K562 (cell line): Measurements from ENCODE around the gene THAP12. TPM values are rescaled to one million over a fixed set of nuclear protein-coding genes. Genes with fewer than 3 reads are reported as not detected.

Experiments used
- ATAC-seq: fragments of 200-7000 bp; cut with Tn5 transposase; 3 replicates; pipeline ENCODE4 v1.9.1; 2020; ENCODE audit warnings: moderate library complexity
- BruUV-seq: library from RNA; stranded (reverse); fragments of 400-500 nt; replicated peaks from 2 replicates; lab custom pipeline; 2021; lab: Mats Ljungman, UMichigan
- CTCF ChIA-PET: fragments of 300-600 bp; formaldehyde crosslinking; extraction: SDS; loops from one replicate; lab custom pipeline; 2021; ENCODE audit warnings: low intra/inter-chr PET ratio; lab: Yijun Ruan, JAX
- POLR2A ChIA-PET: fragments of 300-600, 350-650 bp; sonication (Branson Sonifier 250); formaldehyde crosslinking; extraction: SDS; loops from one replicate; lab custom pipeline; 2021; ENCODE audit warnings: antibody characterized with exemption, inconsistent platforms; lab: Yijun Ruan, JAX
- DNase-seq, 4 experiments: peaks; one replicate each; pipeline versions ENCODE4 v3.0.0 to v3.0.0-alpha.2; 2011 to 2018; ENCODE audit warnings: low spot score in 3 of 4, mixed read lengths in 3 of 4; ENCODE audit errors: extremely low read depth in 1 of 4
- FAIRE-seq: peaks from 2 replicates; lab custom pipeline; 2011; peaks lifted over from hg19 to GRCh38; lab: Jason Lieb, UNC
- H2AFZ ChIP-seq: 2 replicates; pipeline ENCODE4 v1.6.0; 2011; ENCODE audit warnings: low read depth, low read length, control low read depth, inconsistent platforms
- H3K27ac ChIP-seq: fragments of 200-600 bp; 3 replicates; pipeline ENCODE4 v1.8.0; 2011; ENCODE audit warnings: low read depth, mild to moderate bottlenecking, control low read depth, inconsistent platforms, low read length, moderate library complexity, mixed read lengths; ENCODE audit errors: extremely low read depth
- H3K27me3 ChIP-seq, 2 experiments: fragments of 300-600 bp in 1 of 2; 2 replicates in 1 of 2; 3 replicates in 1 of 2; pipeline versions ENCODE4 v1.6.0 to v1.8.0; 2011; ENCODE audit warnings: inconsistent platforms in 2 of 2, low read length in 2 of 2, mild to moderate bottlenecking in 1 of 2, mixed read lengths in 1 of 2, moderate library complexity in 1 of 2; ENCODE audit not compliant: control insufficient read depth in 2 of 2, insufficient read depth in 2 of 2
- H3K36me3 ChIP-seq: fragments of 300-600 bp; 3 replicates; pipeline ENCODE4 v1.8.0; 2011; ENCODE audit warnings: mild to moderate bottlenecking, low read length, inconsistent platforms; ENCODE audit not compliant: control insufficient read depth, insufficient read depth
- H3K4me1 ChIP-seq, 2 experiments: fragments of 200-600 bp in 1 of 2; replicated peaks in 1 of 2; 2 replicates in 1 of 2; 3 replicates in 1 of 2; pipeline versions ENCODE4 v1.5.1 to v1.8.0; 2011; ENCODE audit warnings: inconsistent platforms in 2 of 2, low read length in 2 of 2, mild to moderate bottlenecking in 1 of 2, mixed read lengths in 1 of 2, moderate library complexity in 1 of 2; ENCODE audit not compliant: control insufficient read depth in 2 of 2, insufficient read depth in 2 of 2
- H3K4me2 ChIP-seq: 2 replicates; pipeline ENCODE4 v1.6.1; 2011; ENCODE audit warnings: low read length, control low read depth, inconsistent platforms, mixed read lengths; ENCODE audit not compliant: insufficient read depth
- H3K4me3 ChIP-seq: fragments of 200-600 bp; sonication (generic), shearing (Covaris generic); 2 replicates; pipeline ENCODE4 v1.5.1; 2016; ENCODE audit warnings: control low read depth, inconsistent platforms
- H3K79me2 ChIP-seq: fragments of 200-600 bp; 3 replicates; pipeline ENCODE4 v1.8.0; 2011; ENCODE audit warnings: low read length, inconsistent platforms; ENCODE audit not compliant: control insufficient read depth, insufficient read depth
- H3K9ac ChIP-seq, 2 experiments: 2 replicates each; pipeline versions ENCODE4 v1.6.0 to v1.6.1; 2011; ENCODE audit warnings: low read depth in 2 of 2, low read length in 2 of 2, control low read depth in 1 of 2, inconsistent platforms in 1 of 2, mild to moderate bottlenecking in 1 of 2, mixed read lengths in 1 of 2; ENCODE audit not compliant: insufficient read depth in 1 of 2
- H3K9me1 ChIP-seq: one replicate; pipeline ENCODE4 v1.6.0; 2011; ENCODE audit warnings: inconsistent platforms, mild to moderate bottlenecking, low read length, moderate library complexity; ENCODE audit not compliant: control insufficient read depth, insufficient read depth
- H3K9me3 ChIP-seq: replicated peaks from 2 replicates; pipeline ENCODE4 v1.5.1; 2011; ENCODE audit warnings: low read depth, low read length, inconsistent platforms; ENCODE audit not compliant: control insufficient read depth, insufficient read depth
- H4K20me1 ChIP-seq: replicated peaks from 2 replicates; pipeline ENCODE4 v1.6.1; 2011; ENCODE audit warnings: low read length, inconsistent platforms, mixed read lengths; ENCODE audit not compliant: control insufficient read depth, insufficient read depth
- BMI1 ChIP-seq: fragments of 150-350 bp; IDR thresholded peaks from 2 replicates; pipeline ENCODE4 v1.6.1; 2014; ENCODE audit warnings: low read length
- CBX3 ChIP-seq, 2 experiments: IDR thresholded peaks; 1 replicate in 1 of 2; 2 replicates in 1 of 2; pipeline ENCODE4 v1.6.1; 2012; ENCODE audit warnings: inconsistent platforms in 2 of 2, low read length in 2 of 2, borderline replicate concordance in 1 of 2, control low read depth in 1 of 2
- CEBPB ChIP-seq: fragments of 450-650 bp; IDR thresholded peaks from 2 replicates; pipeline ENCODE4 v1.6.1; 2016; ENCODE audit warnings: missing genetic modification characterization, missing compliant biosample characterization
- DNMT1 ChIP-seq: fragments of 450-650 bp; IDR thresholded peaks from 2 replicates; pipeline ENCODE4 v1.6.1; 2016; ENCODE audit warnings: antibody characterized with exemption, mild to moderate bottlenecking
- ELF4 ChIP-seq: fragments of 450-650 bp; formaldehyde crosslinking; IDR thresholded peaks from 2 replicates; pipeline ENCODE4 v1.4.0; 2022; ENCODE audit warnings: missing genetic modification characterization
- MIER1 ChIP-seq: fragments of 450-650 bp; IDR thresholded peaks from 2 replicates; pipeline ENCODE4 v1.6.1; 2016; ENCODE audit warnings: antibody characterized with exemption, mild to moderate bottlenecking, low read depth
- PCBP1 ChIP-seq: fragments of 200-400 bp; formaldehyde crosslinking; IDR thresholded peaks from 2 replicates; pipeline ENCODE4 v1.6.1; 2018; ENCODE audit warnings: mild to moderate bottlenecking, low read depth, low read length; ENCODE audit not compliant: poor library complexity, severe bottlenecking
- ZNF274 ChIP-seq: IDR thresholded peaks from 2 replicates; pipeline ENCODE4 v1.6.1; 2011; ENCODE audit warnings: low read depth, mild to moderate bottlenecking, low read length, moderate library complexity, borderline replicate concordance
- ZNF407 ChIP-seq: fragments of 450-650 bp; IDR thresholded peaks from 2 replicates; pipeline ENCODE4 v1.6.1; 2016; ENCODE audit warnings: low read depth
- ZNF507 ChIP-seq: conservative IDR thresholded peaks from 2 replicates; pipeline ENCODE4 v1.6.1; 2017; ENCODE audit warnings: missing genetic modification characterization, missing compliant biosample characterization
- ZNF589 ChIP-seq: fragments of 200-800 bp; sonication (Bioruptor generic); IDR thresholded peaks from 2 replicates; pipeline ENCODE4 v1.6.1; 2016; ENCODE audit warnings: low read depth, missing genetic modification characterization, missing compliant biosample characterization
- WGBS: fragments of 100-300 bp; shearing (Covaris generic); methylation state at CpG from one replicate; pipeline ENCODE4 v1.1.6; 2016; ENCODE audit warnings: low coverage, mixed read lengths; ENCODE audit not compliant: insufficient coverage; ENCODE audit errors: missing lambda C conversion rate; 5-methylcytosine and 5-hydroxymethylcytosine counted together
- in situ Hi-C: fragments of 300-500 bp; cut with MboI; formaldehyde crosslinking; loops from 4 replicates; pipeline ENCODE4 v1.15.0; 2018; ENCODE audit warnings: inconsistent platforms, mixed read lengths
- intact Hi-C: fragments of 100-400 bp; cut with micrococcal nuclease; formaldehyde crosslinking; loops from 2 replicates; pipeline ENCODE4 v1.14.2; 2022
- polyA plus RNA-seq, 8 experiments: library from polyadenylated mRNA; depleted of rRNA in 4 of 8; stranded (reverse) in 5 of 8; unstranded in 3 of 8; fragments of >200 nt; fragmentation: Nextera tagmentation in 2 of 8; fragmentation: Illumina TruSeq in 1 of 8; extraction: Ambion mirVana in 2 of 8; extraction: Trizol in 1 of 8; gene quantifications; 2 replicates each; pipeline versions ENCODE4 v1.2.1 to v1.2.3, GENCODE V29; 2011 to 2014; ENCODE audit warnings: inconsistent platforms in 1 of 8, missing spikeins in 1 of 8
- total RNA-seq, 7 experiments: library from RNA; depleted of rRNA in 6 of 7; stranded (reverse); fragments of >200 nt in 6 of 7; fragmentation: Illumina TruSeq in 2 of 7; extraction: Trizol in 2 of 7; gene quantifications; 2 replicates each; pipeline versions ENCODE4 v1.2.1 to v1.2.3, GENCODE V29; 2011 to 2021; ENCODE audit warnings: low replicate concordance in 1 of 7

THAP12 gene
- total and polyA plus RNA-seq, 9 of the 15 experiments (the other 6 are each of a cell fraction or from before 2014, with no cell fraction given) = 28.1 to 103 (median 57.8) TPM

DNA sequence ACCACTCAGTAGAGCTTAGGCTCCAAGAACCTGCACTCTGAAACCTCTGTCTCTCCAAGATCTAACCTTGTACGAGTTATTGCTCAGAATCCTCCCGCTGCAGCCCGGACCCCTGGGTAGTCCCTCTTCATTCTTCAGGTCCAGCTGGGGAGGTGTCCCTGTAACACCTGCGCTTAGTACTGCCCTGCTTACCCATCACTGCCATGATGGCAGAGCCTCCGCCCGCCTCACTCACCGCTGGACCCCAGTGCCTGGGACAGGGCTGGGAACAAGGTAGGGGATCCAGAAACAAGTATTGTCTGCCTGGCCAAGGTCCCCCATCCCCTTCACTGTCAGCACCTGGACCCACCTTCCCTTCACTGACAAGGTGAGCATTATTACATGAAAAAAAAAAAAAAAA, 50.3 kb downstream of the THAP12 start:
- FAIRE-seq (no peak), DNase-seq (no peak), ATAC-seq (no peak)
- Histone ChIP-seq H3K9ac (no peak overlapping the region), H3K27me3 (peaks cover 0 to 21% of the 10 kb centered on the region in 2 experiments; a peak in 2 of 5 replicates), H3K79me2 (no peaks in the 10 kb centered on the region), H2AFZ (no peak overlapping the region), H3K4me3 (no peak overlapping the region), H3K9me3 (peaks cover 5% of the 10 kb centered on the region), H3K27ac (no peak overlapping the region), H3K4me1 (peaks cover 6 to 8% of the 10 kb centered on the region in 2 experiments; a peak in 3 of 5 replicates), H3K36me3 (no peaks in the 10 kb centered on the region), H3K9me1 (no peaks in the 10 kb centered on the region), H3K4me2 (no peak overlapping the region), H4K20me1 (no peaks in the 10 kb centered on the region)
- intact Hi-C loops (no loop called here), in situ Hi-C loops (no loop called here)
- BruUV-seq = no TSS peak
- POLR2A ChIA-PET = interaction anchor here (0.6 to 1.5 kb wide), 2 partner anchors 10 to 238 kb away, joined by 3 read pairs; no protein-coding TSS in a partner anchor
- TF ChIP-seq CBX3 (IDR thresholded peaks at IDR 0.05; ENCODE audit: borderline replicate concordance in 1 of 2, low read length in 2 of 2) (no peak), ZNF507 (tag) (no peak), PCBP1 (no peak), ZNF274 (no peak), DNMT1 (no peak), BMI1 (no peak), CEBPB (tag) (no peak), MIER1 (no peak), ZNF589 (CRISPR knock-in tag) (no peak), ZNF407 (no peak), ELF4 (CRISPR knock-in tag) (no peak)
- CTCF ChIA-PET = no interaction called here
- 8% methylated on average over 4 of the region's 7 CpGs for WGBS
